Suprapubic skin (tissue), 4 donors: ENCODE measurements around the gene NOC4L. TPM values are rescaled to one million over a fixed set of nuclear protein-coding genes. Genes with fewer than 3 reads are reported as not detected.

Source experiments
- DNase-seq, 2 donors: peaks; one replicate each; pipeline ENCODE4 v3.0.0-alpha.2; 2019; ENCODE audit warnings: low spot score in 2 of 2
- H3K27ac ChIP-seq: fragments of 200-600 bp; sonication (generic); one replicate; pipeline ENCODE4 v1.5.1; 2019
- H3K27me3 ChIP-seq: fragments of 200-600 bp; sonication (generic); one replicate; pipeline ENCODE4 v1.5.1; 2019
- H3K36me3 ChIP-seq: fragments of 200-600 bp; sonication (generic); one replicate; pipeline ENCODE4 v1.5.1; 2019
- H3K4me1 ChIP-seq: fragments of 200-600 bp; sonication (generic); one replicate; pipeline ENCODE4 v1.5.1; 2019
- H3K4me3 ChIP-seq: fragments of 200-600 bp; sonication (generic); one replicate; pipeline ENCODE4 v1.5.1; 2019; ENCODE audit warnings: mild to moderate bottlenecking
- H3K9me3 ChIP-seq: fragments of 200-600 bp; sonication (generic); one replicate; pipeline ENCODE4 v1.5.1; 2019
- EP300 ChIP-seq: sonication (generic); formaldehyde crosslinking; IDR thresholded peaks from one replicate; pipeline ENCODE4 v1.6.1; 2017; ENCODE audit warnings: antibody characterized with exemption
- POLR2A ChIP-seq, 2 donors: fragments of 450-650 bp; IDR thresholded peaks; one replicate each; pipeline ENCODE4 v1.6.1; 2017; ENCODE audit warnings: antibody characterized with exemption in 2 of 2, mild to moderate bottlenecking in 2 of 2, moderate library complexity in 2 of 2
- POLR2AphosphoS5 ChIP-seq, 3 donors: sonication (generic); formaldehyde crosslinking; IDR thresholded peaks; one replicate each; pipeline ENCODE4 v1.6.1; 2017; ENCODE audit warnings: antibody characterized with exemption in 3 of 3
- WGBS: methylation state at CpG from one replicate; pipeline ENCODE4 v1.1.5; 2018; 5-methylcytosine and 5-hydroxymethylcytosine counted together
- total RNA-seq, 4 donors: library from RNA; depleted of rRNA; stranded (reverse); fragments of >200 nt; gene quantifications; one replicate each; pipeline ENCODE4 v1.1.0, GENCODE V29; 2016
- TF ChIP-seq, protein P1 (sequence below), 2 donors: fragments of 200-600 bp in 1 of 2; fragments of 450-650 bp in 1 of 2; sonication (generic) in 1 of 2; IDR thresholded peaks; one replicate each; pipeline ENCODE4 v1.5.1; 2016 to 2019; ENCODE audit warnings: antibody characterized with exemption in 2 of 2, mild to moderate bottlenecking in 1 of 2, moderate library complexity in 1 of 2

The NOC4L gene
- total RNA-seq, 4 donors from 2014 or later: 13.9 to 20.4 (median 16.0) TPM

- no peak for DNase-seq
- Histone ChIP-seq H3K4me1 (peaks cover 3% of the 10 kb centered on the region), H3K4me3 (no peak overlapping the region), H3K27ac (no peak overlapping the region), H3K9me3 (no peaks in the 10 kb centered on the region), H3K36me3 (no peaks in the 10 kb centered on the region), H3K27me3 (peaks cover 70% of the 10 kb centered on the region)
- TF ChIP-seq POLR2AphosphoS5 (IDR thresholded peaks at IDR 0.05): no peak
- TF ChIP-seq EP300: no peak
- no peak for TF ChIP-seq POLR2A (IDR thresholded peaks at IDR 0.05)
- 79% methylated on average over 19 of the region's 19 CpGs for WGBS
These were observed 35.4 kb downstream of the NOC4L start for GRCh38 chr12:132179431-132180362.

DNA sequence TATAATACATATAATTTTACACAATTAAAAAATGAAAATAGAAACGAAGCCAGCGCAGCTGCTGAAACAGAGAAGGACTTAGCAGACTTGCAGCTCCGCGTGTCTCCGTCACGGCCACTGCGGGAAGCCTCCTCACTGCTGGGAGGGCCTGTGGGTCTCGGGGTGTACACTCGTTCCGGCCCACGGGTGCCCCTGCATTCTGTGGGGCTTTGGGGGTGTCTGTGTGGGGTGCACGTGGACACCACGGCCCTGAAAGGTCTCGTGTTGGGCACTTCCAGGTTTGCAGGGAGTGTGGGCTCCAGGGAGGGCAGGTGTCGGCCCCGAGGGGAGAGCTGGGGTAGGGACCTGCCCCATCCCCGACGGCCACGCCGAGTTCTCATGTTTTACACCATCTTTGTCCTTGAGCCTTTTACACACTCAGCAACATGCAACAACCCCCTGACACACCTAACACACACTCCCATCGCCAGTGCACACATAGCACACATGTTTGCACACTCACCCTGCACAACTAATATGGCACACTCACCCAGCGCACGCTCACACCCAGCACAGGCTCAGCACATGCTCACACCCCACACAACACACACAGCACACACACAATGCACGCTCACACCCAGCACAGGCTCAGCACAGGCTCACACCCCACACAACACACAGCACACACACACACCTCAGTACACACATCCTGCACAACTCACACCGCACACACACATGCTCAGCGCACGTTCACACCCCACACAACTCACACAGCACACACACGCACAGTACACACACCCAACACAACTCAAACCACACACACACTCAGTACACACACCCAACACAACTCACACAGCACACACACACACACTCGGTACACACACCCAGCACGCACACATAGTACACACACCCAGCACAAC, 36.6 kb downstream of the NOC4L start:
- TF ChIP-seq POLR2AphosphoS5 (IDR thresholded peaks at IDR 0.05) (no peak), POLR2A (IDR thresholded peaks at IDR 0.05) (no peak), EP300 (no peak)
- TF ChIP-seq, protein P1, sequence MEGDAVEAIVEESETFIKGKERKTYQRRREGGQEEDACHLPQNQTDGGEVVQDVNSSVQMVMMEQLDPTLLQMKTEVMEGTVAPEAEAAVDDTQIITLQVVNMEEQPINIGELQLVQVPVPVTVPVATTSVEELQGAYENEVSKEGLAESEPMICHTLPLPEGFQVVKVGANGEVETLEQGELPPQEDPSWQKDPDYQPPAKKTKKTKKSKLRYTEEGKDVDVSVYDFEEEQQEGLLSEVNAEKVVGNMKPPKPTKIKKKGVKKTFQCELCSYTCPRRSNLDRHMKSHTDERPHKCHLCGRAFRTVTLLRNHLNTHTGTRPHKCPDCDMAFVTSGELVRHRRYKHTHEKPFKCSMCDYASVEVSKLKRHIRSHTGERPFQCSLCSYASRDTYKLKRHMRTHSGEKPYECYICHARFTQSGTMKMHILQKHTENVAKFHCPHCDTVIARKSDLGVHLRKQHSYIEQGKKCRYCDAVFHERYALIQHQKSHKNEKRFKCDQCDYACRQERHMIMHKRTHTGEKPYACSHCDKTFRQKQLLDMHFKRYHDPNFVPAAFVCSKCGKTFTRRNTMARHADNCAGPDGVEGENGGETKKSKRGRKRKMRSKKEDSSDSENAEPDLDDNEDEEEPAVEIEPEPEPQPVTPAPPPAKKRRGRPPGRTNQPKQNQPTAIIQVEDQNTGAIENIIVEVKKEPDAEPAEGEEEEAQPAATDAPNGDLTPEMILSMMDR (IDR thresholded peaks at IDR 0.05): no peak
- no peak for DNase-seq
- Histone ChIP-seq H3K4me3 (no peak overlapping the region), H3K36me3 (no peaks in the 10 kb centered on the region), H3K27me3 (peaks cover 58% of the 10 kb centered on the region), H3K27ac (no peak overlapping the region), H3K4me1 (peaks cover 3% of the 10 kb centered on the region), H3K9me3 (no peaks in the 10 kb centered on the region)
- 76% methylated on average over 30 of the region's 30 CpGs for WGBS

- Histone ChIP-seq H3K4me1 (no peaks in the 10 kb centered on the region), H3K27me3 (peaks cover 55% of the 10 kb centered on the region), H3K36me3 (no peaks in the 10 kb centered on the region), H3K27ac (no peak overlapping the region), H3K9me3 (no peaks in the 10 kb centered on the region), H3K4me3 (no peak overlapping the region)
- TF ChIP-seq, protein P1 (IDR thresholded peaks at IDR 0.05): no peak
- TF ChIP-seq EP300: no peak
- no peak for TF ChIP-seq POLR2AphosphoS5 (IDR thresholded peaks at IDR 0.05)
- no peak for TF ChIP-seq POLR2A (IDR thresholded peaks at IDR 0.05)
- no peak for DNase-seq
- 70% methylated on average over 21 of the region's 33 CpGs for WGBS
These were observed 37.4 kb downstream of the NOC4L start for GRCh38 chr12:132181570-132182200.

DNA sequence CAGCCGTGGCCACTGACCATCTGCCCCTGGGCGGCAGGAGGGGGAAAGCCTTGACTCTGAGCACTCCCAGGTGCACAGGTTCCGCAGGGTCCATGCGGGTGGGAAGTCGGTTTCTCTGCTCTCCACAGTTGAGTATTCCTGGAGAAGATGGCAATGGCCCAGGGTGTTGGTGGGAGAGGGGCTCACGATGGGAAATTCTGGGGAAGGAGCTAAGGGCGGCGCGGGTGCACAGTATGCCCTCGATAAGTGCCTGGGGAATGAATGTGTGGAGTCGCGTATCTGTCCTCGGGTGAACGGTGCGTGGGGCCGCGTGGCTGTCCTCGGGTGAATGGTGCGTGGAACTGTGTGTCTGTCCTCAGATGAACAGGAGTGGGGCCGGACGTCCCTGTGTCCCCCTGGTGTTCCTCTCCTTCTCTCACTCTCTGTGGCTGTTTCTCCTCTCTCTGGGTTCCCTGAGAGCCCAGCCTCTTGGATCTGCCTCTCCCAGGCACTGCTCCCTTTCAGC, 38.0 kb downstream of the NOC4L start:
- H3K9me3 ChIP-seq: no peaks in the 10 kb centered on the region
- no peaks in the 10 kb centered on the region for H3K36me3 ChIP-seq
- H3K27me3 ChIP-seq: peaks cover 49% of the 10 kb centered on the region
- no peaks in the 10 kb centered on the region for H3K4me1 ChIP-seq
- DNase-seq: no peak
- TF ChIP-seq, protein P1 (IDR thresholded peaks at IDR 0.05): no peak
- TF ChIP-seq POLR2AphosphoS5 (IDR thresholded peaks at IDR 0.05) (no peak), EP300 (no peak), POLR2A (IDR thresholded peaks at IDR 0.05) (no peak)
- 94% methylated on average over 16 of the region's 21 CpGs for WGBS
- H3K27ac ChIP-seq: no peak overlapping the region
- H3K4me3 ChIP-seq: no peak overlapping the region

- DNase-seq: no peak
- Histone ChIP-seq H3K4me1 (no peaks in the 10 kb centered on the region), H3K27ac (no peak overlapping the region), H3K27me3 (peaks cover 47% of the 10 kb centered on the region), H3K9me3 (no peaks in the 10 kb centered on the region), H3K4me3 (no peak overlapping the region), H3K36me3 (no peaks in the 10 kb centered on the region)
- TF ChIP-seq, protein P1 (IDR thresholded peaks at IDR 0.05): no peak
- TF ChIP-seq POLR2AphosphoS5 (IDR thresholded peaks at IDR 0.05) (no peak), POLR2A (IDR thresholded peaks at IDR 0.05) (no peak), EP300 (no peak)
- 92% methylated on average over 10 of the region's 10 CpGs for WGBS
These were observed 38.6 kb downstream of the NOC4L start for GRCh38 chr12:132182711-132183365.
